GF-D8 (cell line): Measurements from ENCODE around the gene SWAP70.
"Not testable (repeated sequence)": the region's sequence is repeated elsewhere in the genome, so short reads cannot be mapped to it uniquely, and the experiment has no call there.

Source experiments
- DNase-seq: peaks from one replicate; lab custom pipeline; 2025; lab: John Stamatoyannopoulos, UW

SWAP70 gene

GRCh38 chr11:9663699-9664275 is at the start of gene SWAP70:
Gene SWAP70, plus strand, starts transcription at chr11:9664077. Its CDS starts 103 bp downstream, at chr11:9664180.
- DNase-seq: no peak

- DNase-seq: no peak
Observed at GRCh38 chr11:9615031-9615451, 48.8 kb upstream of the SWAP70 start.

DNA sequence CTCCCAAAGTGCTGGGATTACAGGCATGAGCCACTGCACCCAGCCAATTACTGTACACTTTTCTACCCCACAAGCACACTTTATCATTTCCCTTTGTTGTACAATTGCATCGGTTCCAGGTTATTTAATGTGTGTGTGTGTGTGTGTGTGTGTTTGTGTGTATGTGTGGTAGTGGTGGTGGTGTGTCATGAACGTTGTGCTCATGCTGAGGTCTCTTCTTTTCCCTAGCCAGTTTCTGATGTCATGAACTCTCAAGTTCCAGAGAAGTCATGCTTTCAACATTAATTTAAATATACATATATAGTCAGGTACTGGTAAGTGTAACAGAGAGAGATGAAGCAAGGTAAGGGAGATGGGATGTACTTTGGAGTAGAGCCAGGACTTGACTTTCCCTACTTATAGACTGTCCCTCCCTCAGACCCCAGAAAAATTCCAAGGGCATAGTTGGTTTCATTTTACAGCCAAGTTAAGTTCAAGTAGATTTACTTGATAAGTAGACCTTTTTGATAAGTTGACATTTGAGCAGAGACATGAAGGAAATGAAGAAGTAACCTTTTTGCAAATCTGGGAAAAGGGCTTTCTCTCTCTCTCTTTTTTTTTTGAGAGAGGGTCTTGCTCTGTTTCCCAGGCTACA is 47.7 kb upstream of the SWAP70 start:
- no peak for DNase-seq

- no peak for DNase-seq
Observed at GRCh38 chr11:9616858-9617257, 47.0 kb upstream of the SWAP70 start.

DNA sequence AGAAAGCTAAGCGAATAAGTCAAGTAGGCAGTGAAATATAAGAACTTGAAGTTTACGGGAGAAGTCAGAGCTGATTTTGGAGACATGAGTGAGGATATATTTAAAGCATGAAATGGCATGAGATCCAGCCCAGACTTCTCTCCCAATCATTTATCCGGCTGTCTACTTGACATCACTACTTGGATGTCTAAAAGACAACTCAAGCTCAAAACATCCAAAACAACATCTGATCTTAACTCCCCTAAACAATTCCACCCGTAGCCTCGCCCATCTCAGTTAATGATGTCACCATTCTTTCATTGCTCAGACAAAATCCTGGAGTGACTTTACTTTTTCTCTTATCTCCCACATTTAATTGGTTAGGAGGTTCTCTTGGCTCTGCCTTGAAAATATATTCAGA is 45.9 kb upstream of the SWAP70 start:
- no peak for DNase-seq

DNA sequence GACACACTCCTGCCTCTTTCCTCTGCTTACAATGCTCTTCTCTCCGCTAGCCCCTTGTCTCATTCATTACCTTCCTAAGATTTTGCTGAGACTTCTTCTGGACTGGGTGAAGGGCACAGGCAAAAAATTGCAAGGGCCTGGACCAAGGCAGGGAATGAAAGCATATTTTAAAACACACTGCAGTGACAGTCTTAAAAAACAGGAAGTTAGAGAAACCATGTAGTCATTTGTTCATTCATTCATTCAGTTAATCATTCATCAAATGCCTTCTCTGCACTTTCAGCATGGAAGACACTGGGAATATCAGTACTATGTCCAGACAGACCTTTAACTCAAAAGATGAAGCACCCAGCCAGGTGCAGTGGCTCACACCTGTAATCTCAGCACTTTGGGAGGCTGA is 44.9 kb upstream of the SWAP70 start:
- DNase-seq: no peak

GRCh38 chr11:9619971-9620370 is 43.9 kb upstream of the SWAP70 start:
- no peak for DNase-seq

GRCh38 chr11:9622353-9622752 is 41.5 kb upstream of the SWAP70 start:
- DNase-seq: not testable (repeated sequence)

DNA sequence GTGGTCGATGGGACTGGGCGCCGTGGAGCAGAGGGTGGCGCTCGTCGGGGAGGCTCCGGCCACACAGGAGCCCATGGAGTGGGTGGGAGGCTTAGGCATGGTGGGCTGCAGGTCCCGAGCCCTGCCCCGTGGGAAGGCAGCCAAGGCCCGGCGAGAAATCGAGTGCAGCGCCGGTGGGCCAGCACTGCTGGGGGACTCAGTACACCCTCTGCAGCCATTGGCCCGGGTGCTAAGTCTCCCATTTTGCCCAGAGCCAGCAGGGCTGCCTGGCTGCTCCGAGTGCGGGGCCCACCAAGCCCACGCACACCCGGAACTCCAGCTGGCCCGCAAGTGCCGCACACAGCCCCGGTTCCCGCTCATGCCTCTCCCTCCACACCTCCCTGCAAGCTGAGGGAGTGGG is 40.8 kb upstream of the SWAP70 start:
- not testable (repeated sequence) for DNase-seq

- DNase-seq: no peak
Observed at GRCh38 chr11:9624448-9624847, 39.4 kb upstream of the SWAP70 start.

- DNase-seq: no peak
Observed at GRCh38 chr11:9625162-9625561, 38.7 kb upstream of the SWAP70 start.

DNA sequence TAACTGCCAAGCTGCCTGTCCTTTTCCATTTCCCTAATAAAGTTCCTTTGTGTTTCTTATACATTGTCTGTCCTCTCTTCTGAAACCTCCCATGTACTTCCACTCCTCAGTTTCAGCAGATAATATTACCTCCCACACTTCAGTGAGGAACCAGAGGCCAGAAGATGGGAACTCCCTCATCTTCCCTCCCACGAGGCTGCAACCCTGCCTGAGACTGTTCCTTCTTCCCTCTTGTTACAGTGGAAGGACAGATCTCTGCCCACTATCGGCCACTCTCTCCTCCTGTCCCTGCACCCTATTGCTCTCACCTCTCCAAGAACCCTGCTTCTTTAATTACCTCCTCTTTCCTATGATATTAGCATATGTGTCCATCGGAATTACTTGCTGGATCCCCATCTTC is 38.1 kb upstream of the SWAP70 start:
- DNase-seq: no peak

- DNase-seq: no peak
Observed at GRCh38 chr11:9626496-9627394, 37.1 kb upstream of the SWAP70 start.

- no peak for DNase-seq
Observed at GRCh38 chr11:9629064-9629463, 34.8 kb upstream of the SWAP70 start.

GRCh38 chr11:9633679-9634078 is 30.2 kb upstream of the SWAP70 start:
- peak; percentile 73 for DNase-seq

DNA sequence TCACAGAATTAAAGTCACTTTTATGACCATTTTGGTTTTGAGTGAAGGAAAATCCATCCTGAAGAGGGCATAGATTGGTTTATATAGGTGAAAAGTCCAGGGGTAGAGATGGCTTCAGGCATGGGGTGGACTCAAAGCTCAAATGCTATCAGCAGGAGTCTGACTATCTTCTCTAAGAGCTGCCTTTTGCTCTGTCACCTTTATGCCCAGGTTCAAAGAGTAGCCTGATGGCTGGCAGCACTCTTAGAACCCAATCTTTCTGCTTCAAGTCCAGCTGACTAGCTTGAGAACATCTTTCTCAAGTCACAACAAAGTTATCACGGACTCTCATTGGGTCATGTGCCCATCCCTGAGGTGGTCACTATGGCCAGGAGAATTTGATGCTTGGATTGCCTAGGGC is 27.2 kb upstream of the SWAP70 start:
- DNase-seq: no peak

DNA sequence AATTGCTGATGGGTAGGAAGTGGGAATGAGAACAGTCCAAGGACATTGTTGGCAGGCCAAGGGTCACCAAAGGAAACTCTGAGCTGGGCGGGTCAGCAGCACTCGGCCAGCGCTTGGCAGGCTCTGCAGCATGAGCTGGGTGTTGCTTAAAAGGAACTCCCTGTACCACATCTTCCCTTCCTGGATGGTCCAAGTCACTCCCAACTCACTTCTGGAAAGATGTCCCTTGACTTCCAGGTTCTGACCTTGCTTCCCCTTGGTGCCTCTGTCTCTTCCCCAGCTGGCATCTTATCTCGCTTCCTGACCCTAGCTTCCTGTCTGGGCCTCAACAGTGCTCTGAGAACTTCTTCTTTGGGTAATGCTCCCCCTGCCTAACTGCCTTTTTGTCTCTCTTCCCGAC is 24.8 kb upstream of the SWAP70 start:
- DNase-seq: peak; percentile 60

GRCh38 chr11:9639985-9640384 is 23.9 kb upstream of the SWAP70 start:
- peak; percentile 94 for DNase-seq

GRCh38 chr11:9642894-9643293 is 21.0 kb upstream of the SWAP70 start:
- DNase-seq: peak; percentile 23

- DNase-seq: peak; percentile 39
Observed at GRCh38 chr11:9643751-9644150, 20.1 kb upstream of the SWAP70 start.

DNA sequence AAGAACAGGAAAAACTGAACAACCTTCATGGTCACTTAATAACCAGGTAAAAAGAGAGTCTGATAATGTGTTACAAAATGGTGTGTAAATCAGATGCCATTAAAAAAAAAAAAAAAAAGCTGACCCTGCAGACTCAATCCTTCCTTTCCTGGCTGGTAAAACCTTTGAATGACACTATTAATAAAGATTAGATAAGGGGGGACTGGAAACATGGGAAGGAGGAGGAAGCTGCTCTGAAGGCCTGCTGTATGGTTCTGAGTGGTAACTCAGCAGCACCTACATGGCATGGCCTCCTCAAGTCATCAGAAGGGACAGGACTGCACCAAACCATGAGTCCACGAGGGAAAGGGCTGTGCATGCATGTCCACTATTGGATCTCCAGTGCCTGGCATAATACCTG is 18.0 kb upstream of the SWAP70 start:
- no peak for DNase-seq

GRCh38 chr11:9646324-9646723 is 17.6 kb upstream of the SWAP70 start:
- no peak for DNase-seq

DNA sequence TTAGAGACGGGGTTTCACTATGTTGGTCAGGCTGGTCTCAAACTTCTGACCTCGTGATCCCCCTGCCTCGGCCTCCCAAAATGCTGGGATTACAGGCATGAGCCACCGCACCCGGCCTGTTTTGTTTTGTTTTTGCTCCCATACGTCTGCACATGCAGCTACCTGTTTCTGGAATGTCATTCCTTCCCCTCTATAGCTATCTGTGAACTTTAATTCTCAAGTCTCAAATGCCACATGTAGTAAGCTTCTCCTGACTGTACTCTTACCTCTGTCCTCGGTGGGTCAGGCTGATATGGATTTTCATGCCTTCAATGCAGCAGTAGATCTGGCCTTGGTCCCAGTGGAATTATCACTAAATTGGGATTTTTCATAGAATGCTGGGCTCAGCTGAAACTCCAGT is 12.4 kb upstream of the SWAP70 start:
- DNase-seq: no peak
